PC-3 (cell line): Measurements from ENCODE around the gene UBE2D4.

Experiments
- CTCF ChIP-seq: fragments of 300-600 bp; sonication (generic); conservative IDR thresholded peaks from 2 replicates; pipeline ENCODE4 v1.5.1; 2017; ENCODE audit warnings: antibody characterized with exemption, low read depth, mild to moderate bottlenecking, low read length
- EZH2 ChIP-seq: fragments of 300-600 bp; sonication (generic); IDR thresholded peaks from one replicate; pipeline ENCODE4 v1.6.1; 2017; ENCODE audit warnings: antibody characterized with exemption, mild to moderate bottlenecking, low read length; ENCODE audit not compliant: unreplicated experiment

GRCh38 chr7:43922726-43923125 lies 3.5 kb upstream of the UBE2D4 start:
- no peak for TF ChIP-seq CTCF
- no peak for TF ChIP-seq EZH2
